Fibroblast of the conjunctiva (primary cell): Measurements from ENCODE around the gene CCDC116.
"Not testable (repeated sequence)": the region's sequence is repeated elsewhere in the genome, so short reads cannot be mapped to it uniquely, and the experiment has no call there.

ENCODE experiments used
- DNase-seq: peaks from one replicate; pipeline ENCODE4 v3.0.0-alpha.2; 2010; ENCODE audit warnings: low read depth

Gene CCDC116, protein sequence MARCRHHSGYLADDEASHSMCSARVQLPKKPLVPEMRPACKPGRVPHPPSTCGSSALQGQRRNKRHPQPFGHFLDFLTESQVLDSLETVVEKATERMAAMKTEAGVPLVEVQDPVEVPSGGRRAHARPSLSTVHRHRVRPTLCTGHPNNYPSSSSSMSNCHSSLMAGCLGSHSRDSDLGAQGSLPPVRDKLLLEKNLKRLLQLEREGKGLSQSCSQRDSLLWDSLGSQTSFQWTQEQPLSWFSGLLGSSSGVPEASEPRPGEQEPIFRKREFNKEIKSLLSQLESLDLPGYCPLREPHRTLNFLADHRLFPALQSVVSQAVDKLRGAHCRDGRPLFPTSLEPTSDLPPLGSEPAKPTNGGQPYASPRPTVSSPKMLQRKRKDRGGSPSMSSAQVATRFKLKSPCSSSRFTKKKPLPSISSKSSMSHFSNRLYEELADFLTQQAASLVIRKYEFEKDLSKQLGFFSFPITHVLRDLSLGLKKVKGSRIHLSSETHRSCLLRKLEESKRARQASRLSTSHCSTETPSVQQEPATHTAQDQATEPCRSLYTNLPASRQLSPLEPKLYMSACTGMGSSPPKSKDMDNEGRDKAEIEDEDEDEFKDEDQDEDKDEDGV

DNA sequence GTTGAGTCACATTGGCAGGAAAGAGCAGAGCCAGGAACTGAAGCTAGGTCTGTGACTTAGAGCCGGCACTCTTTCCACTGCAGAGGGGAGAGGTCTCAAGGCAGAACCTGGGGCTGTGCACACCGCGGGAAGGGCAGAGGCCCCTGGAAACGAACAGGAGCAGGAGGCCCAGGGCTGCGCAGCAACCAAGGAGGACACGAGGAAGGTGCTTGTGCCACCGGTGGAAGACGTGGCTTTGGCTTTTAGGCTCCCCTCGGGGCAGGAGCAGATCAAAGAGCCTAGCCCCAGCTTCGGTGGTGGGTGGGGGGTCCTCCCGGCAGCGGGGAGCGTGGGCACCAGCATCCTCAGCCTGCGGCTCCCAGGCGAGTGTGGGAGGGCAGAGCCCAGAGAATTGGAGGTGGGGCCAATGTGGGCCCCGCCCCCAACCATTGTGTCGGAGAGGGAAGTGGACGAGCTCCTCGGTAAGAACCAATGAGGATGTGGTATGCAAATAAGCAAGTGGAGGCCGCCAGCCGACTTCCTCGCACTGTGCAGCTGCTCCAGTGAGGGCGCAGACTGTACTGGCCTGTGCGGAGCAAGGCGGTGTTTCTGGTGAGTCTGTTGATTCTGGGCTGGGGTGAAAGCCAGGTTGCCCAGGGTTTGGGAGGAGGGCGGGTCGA, at the start of gene CCDC116:
Gene CCDC116 (plus strand): TSS at position 524 of the 659 bp plus-strand sequence. CDS start 422 bp downstream, outside the sequence.
- no peak for DNase-seq

DNA sequence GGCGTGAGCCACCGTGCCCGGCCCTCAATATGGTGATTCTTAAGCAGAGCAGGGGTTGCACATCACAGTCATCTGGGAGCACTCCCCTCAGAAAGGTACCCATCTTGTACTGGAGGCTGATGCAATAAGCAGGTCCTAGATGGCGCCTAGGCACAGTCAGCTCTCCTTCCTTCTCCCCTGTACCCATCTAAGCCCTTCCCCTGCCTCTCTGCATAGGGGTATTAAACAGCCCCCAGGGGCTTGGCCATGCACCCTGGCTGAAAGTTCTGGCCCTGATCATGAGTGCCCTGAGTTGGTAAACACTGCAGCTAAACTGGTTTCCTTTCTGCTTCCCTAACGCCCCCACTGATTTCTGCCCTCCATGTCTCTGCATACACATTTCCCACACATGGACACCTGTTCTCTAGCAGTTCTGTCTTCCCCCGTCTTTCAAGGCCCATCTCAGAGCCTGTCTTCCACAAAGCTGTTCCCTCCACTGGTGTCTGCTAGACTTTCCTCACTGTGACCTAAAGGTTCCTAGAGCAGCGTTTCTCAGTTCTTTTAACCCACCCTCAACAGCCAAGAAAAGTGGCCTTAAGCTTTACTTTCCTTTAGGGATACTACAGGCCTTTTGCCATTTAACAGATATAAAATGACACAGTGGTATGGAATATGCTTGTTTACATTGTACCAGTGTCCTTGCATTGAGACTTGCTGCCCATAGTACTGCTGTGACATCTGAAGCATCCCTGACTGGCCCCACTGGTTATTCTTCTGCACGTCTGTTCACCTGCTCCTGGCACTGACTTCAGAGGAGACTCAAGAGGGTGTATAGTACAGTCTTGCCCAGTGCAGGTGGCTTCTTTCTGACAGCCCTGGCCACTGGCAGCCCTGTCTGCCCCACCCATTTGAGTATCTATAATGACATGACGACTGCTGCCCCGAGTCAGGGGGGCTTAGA, 49.5 kb upstream of the CCDC116 start:
- no peak for DNase-seq

DNA sequence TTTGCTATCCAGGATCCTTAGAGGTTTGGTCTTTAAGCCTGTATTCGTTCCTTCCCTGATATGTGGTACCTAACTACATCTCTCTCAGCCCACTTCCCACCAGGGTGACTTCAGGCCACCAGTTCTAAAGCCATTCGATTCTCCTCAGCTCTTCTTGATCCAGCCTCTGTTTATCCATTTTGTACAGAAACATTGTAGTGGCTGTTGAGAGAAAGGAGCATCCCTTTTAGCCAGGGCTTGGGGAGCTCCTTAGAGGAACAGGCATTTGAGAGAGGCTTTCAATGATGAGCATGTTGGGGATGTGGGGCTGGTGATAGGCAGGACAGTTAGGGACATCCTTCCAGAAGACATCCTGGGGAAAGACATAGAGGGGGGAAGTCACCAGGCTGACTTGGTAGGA, 47.2 kb upstream of the CCDC116 start:
- no peak for DNase-seq

DNA sequence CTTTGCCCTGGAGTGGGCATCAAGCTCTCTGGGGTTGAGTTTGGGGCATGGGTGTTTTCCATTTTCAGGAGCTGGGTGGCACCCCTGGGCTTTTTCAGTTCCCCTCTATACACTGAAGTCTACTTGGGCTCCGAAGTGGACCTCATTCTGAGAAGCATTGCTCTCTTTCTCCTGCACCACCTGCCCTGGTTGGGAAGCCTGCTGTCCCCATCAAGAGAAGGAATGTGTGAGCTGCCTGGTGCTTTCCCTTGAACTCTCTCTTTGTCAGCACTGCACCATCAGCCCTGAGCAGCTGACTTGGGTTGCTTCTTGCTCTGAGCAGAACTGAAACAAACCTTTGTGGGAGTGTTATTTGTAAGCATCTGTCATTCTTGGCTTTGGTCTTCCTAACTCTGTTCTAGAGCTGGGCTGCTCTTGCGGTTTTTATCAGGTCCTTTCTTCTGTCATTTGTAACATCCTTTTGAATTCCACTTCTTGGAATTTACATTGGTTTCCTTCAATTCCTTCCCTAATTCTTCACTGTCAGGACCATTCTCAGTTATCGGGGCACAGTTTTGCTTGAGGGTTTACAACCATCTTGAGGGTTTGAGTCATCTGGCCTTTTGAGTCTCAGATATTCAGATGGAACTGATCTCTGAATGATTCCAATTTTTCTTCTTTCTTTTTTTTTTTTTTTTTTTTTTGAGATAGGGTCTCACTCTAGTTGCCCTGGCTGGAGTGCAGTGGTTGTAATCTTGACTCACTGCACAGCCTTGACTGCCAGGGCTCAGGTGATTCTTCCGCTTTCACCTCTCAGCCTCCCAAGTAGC, 44.6 kb upstream of the CCDC116 start:
- no peak for DNase-seq

DNA sequence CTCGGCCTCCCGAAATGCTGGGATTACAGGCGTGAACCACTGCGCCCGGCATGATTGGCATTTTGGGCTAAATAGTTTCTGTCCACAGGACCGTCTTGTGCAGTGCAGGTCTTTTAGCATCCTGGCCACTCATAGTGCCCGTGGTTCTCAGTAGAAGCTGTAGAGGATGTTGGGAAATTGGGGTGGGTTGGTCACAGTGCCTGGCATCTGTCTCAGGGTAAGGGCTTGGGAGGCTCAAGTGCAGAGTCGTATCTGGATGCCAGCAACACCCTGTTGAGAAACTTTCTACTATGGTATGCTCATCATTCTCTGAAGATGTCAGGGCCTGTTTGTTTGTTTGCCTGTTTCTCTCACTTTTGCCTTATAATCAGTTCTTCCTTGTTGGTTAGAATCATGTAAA, 43.2 kb upstream of the CCDC116 start:
- DNase-seq = no peak

DNA sequence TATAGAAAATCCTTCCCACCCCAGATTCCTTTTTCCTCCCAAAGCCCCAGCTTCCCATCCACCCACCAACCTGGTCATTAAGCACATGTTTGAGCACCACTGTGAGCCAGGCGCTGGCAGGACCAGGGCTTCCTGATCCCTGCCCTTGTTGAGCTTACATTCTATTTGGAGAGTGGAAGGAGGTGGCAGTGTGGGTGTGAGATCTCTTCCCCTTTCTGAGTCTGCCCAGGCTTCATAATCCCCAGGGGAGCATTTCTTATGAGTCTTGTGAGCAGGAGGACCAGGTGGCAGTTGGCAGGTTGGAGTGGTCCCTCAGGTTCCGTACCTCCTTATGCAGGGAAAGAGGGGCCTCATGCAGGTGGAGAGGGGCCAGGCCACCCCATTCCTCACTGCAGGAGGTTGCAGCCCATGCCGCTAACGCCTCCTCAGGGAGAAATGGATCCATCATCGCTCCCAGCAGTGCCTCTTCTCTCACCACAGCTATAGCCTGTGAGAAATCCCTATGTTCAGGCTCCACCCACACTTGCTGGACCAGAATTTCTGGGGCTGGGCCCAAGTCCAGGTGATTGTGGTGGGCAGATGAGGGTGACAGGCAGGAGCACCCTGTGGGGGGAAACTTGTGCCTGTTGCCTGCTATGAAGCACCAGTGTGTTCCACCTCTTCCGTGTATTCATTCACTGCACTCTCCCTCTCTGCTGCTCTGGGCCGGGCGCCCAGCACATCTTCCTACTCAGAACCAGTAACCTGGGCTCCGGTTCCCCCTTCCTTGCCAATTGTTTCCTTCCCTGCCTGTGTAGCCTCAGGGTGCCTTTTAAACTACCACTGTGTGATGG, 41.5 kb upstream of the CCDC116 start:
- DNase-seq = no peak

DNA sequence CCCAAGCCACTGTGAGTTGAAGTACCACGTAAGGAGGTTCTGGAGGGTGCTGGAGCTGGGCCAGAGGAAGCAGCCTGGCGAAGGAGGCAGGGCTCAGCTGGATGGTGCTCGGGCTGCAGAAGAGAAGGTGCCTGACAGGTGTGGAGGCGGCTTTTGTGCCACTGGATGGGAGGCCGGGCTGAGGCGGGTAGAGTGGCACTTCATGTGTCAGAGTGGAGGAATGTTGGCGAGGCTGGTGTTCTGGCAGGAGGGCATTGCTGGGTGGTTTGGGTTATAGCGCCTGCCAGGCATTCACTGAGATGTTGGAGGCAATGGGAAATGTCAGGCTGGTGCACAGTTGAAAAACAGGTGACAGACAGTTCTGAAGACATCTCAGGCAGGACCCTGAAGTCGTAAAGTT, 40.9 kb upstream of the CCDC116 start:
- no peak for DNase-seq

DNA sequence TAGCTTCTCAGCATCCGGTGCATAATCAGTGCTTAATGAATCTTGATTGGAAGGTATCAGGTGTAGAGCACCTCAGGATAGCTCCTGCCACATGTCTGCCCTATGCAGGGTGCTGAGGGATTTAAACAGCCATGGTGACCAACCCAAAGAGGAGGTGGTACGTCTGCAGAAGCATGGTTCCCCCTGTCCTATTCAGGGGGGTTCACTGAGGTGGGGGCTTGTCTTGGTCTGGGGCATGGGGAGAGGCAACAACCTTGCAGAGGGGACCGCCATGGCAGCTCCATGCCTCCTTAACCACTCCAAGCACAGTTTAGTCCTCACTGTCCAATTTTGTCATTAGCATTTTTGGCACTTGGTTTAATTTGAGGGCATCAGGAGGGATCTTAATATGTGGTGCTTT, 40.1 kb upstream of the CCDC116 start:
- no peak for DNase-seq

DNA sequence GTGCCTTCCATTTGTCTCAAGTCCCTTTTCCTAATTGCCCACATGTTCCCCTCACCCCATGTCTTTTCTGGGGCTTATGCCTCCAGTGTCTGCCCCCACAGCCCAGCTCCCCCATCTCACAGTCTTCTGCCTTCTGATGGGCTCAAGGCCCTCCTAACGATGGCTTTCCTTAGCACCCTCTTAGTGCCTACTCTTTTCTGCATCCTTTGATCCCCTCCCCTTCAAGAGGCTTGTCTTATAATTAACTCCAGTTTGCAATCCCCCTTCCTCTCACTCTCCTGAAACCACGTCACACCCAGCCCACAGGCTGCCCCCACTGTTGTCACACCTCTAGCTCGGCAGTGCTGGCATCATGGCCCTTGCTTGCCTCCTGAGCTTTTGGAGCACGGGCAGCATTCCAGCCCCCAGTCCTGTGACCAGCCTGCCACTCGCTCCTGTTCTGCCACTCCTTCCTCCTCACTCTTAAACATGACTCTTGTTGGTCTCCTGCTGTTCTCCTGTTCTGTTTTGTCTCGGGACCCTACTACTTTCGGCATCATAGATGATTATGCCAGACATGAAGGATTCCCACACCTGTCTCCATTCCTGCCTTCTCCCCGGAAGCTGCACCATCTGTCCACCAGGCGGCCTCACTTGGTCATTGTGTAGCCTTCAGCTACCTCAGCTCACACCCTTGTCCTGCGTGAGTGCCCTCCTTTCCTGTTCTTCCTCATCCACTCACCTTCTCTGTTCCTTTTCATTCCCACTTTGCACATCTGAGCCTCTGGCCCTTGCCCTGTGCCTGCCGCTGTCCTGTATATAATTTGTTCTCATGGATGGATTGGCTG, 38.9 kb upstream of the CCDC116 start:
- DNase-seq = no peak

DNA sequence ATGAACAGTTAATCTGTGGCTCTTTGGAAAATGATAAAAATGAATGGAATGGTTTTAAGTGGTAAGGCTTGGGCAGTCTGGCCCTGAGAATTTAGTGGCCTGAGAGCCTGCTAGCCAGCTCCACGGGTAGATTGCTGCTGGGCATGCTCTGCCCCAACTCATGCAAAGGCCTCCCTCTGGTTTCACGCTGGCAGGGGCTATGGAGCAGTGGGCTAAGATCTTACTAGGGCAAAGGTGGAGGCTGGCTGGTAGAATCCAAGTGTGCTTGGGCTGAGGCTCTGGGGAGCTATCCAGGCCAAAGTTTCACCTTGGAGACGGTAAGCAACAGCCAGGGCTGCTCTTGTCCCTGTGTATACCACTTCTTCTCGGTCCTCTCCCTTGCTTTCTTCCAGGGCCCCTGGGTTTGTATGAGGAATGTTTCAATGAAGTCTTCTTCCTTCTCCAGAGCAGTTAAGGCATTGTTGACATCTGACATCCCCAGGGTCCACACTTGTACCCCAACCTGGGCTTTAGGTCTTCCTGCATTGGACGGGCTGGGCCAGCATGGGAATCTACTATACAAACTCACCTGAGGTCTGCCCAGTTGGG, 37.6 kb upstream of the CCDC116 start:
- DNase-seq = no peak

DNA sequence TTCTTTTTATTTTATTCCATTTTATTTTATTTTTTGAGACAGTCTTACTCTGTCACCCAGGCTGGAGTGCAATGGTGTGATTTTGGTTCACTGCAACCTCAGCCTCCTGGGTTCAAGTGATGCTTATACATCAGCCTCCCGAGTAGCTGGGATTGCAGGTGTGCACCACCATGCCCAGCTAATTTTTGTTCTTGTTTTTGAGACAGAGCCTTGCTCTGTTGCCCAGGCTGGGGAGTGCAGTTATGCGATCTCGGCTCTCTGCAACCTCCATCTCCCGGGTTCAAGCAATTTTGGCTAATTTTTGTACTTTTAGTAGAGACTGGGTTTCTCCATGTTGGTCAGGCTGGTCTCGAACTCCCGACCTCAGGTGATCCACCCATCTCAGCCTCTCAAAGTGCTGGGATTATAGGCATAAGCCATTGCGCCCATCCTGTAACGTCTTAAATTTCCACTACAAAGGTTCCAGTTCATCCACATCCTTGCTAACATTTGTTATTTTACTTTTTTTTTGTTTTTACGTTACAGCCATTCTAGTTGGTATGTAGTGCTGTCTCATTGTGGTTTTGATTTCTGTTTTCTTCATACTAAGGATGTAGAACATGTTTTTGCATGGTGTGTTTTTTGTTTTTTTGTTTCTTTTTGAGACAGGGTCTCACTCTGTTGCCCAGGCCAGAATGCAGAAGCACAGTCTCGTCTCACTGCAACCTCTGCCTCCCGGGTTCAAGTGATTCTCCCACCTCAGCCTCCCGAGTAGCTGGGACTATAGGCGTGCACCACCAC, 36.0 kb upstream of the CCDC116 start:
- not testable (repeated sequence) for DNase-seq

DNA sequence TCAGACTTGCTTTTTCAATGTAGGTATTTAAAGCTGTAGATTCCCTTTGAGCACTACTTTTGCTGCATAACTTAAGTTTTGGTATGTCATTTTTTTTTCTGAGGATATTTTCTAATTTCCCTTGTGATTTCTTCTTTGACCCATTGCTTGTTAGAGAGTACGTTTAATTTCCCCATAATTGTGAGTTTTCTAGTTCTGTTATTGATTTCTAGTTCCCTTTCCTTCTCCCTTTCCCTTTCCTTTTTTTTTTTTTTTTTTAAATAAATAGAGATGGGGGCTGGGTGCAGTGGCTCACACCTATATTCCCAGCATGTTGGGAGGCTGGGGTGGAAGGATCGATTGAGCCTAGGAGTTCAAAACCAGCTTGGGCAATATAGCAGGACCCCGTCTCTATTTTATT, 34.3 kb upstream of the CCDC116 start:
- no peak for DNase-seq

DNA sequence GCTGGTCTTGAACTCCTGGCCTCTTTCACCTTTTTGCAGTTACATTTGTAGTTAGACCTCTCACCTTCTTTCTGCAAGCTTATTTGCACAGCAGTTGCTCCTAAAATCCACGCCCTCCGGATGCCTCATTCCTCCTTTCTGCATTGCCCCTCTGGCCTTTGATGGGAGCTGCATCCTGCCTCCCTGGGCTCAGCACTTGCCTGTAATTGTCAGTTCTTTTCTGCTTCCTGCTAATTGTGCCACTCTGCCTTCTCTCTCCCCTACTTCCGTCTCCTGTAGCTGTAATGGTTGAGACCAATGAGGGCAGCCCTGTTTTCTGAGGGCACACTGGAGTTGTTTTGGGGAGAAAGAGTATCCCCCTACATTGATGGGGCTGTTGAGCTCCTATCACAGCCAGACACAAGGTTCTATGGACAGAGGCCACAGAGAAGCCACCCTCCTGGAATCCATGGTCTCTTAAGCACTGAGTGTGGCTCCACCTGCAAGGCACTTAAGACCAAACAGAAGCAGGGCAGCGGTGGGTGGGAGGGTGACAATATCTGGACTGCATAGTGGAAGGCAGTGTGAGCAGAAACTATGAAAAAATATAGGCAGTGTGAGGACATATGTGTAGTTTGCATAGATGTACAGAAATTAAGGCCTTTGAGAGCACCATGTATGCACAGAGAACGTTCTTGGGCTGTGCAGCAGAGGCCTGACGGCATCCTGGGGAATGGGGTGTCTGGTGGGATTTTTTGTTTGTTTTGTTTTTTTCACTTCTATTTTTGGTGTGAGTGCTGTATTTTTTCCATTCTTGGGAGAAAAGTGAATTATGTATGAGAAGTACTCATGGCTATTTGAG, 33.3 kb upstream of the CCDC116 start:
- DNase-seq = no peak

DNA sequence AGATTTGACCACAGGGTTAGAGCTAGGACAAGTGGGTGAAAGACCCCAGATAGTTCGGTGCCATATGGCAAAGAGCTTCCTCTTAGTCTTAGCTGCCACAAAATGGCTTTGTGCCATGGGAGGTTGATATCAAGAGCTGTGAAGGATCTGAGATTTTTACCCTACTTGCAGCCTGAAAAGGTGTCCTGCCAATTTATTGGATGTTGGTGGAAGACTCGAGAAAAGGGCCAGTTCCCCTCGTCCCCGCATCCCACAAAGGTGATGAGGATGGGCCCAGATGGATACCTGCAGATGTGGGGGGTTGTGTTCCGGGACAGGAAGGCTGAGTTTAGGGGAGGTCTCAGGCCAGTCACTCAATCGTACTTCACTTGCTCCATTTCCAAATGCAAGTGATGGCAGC, 30.0 kb upstream of the CCDC116 start:
- no peak for DNase-seq

DNA sequence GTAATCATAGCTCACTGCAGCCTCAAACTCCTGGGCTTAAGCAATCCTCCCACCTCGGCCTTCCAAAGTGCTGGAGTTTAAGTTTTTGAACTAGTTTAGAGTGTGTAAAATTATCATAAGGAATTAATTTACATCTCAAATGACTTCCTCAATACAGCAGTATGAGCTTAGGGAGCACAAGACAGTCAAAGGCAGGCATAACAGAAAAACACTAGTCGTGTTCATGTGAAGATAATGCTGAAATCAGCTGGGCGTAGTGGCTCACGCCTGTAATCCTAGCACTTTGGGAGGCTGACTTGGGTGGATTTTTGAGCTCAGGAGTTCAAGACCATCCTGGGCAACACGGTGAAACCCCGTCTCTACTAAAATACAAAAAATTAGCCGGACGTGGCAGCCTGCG, 28.6 kb upstream of the CCDC116 start:
- DNase-seq = no peak

DNA sequence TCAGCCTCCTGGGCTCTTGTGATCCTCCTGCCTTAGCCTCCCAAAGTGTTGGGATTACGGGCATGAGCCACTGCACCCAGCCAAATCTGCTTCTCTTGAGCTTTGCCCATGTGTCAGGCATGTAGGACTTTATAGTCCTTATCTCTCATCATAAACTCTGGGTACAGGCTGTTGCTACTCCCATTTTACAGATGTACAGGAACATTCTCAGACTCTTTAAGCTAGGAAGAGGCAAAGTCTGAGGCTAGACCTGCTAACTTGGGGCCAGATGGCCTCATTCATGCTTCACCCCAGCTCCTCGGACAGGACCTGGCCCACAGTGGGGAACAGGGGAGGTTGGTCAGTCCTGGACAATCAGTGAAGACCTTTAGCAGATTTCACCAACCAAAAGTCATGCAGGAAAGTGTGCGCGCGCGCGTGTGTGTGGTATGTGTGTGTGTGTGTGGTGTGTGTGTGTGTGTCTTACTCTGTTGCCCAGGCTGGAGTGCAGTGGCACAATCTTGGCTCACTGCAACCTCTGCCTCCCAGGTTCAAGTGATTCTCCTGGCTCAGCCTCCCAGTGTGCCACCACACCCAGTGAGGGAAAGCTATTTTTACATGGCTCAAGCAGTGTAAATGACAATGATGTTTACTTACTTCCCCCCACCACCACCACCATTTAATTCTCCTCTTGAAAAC, 26.5 kb upstream of the CCDC116 start:
- no peak for DNase-seq

DNA sequence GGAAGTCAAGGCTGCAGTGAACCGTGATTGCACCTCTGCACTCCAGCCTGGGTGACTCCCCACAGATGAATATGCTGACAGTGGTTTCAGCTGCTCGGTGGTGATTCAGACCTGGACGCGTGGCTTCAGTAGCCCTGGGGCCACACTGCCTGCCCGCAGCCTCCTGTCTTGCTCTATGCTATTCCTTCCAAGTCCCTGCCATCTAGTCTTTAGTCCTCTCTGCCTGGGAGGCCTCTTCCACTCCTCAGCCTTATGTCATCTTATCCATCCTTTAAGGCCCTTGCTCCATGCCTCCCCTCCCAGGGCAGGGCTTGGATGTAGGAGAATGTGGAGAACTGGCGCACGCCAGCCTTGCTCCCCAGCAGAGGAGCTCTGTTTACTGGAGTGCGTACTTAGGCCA, 25.8 kb upstream of the CCDC116 start:
- no peak for DNase-seq
